ENCODE data around the gene SRRM3.
"Not testable (repeated sequence)": the region's sequence is repeated elsewhere in the genome, so short reads cannot be mapped to it uniquely, and the experiment has no call there.

The SRRM3 gene, protein sequence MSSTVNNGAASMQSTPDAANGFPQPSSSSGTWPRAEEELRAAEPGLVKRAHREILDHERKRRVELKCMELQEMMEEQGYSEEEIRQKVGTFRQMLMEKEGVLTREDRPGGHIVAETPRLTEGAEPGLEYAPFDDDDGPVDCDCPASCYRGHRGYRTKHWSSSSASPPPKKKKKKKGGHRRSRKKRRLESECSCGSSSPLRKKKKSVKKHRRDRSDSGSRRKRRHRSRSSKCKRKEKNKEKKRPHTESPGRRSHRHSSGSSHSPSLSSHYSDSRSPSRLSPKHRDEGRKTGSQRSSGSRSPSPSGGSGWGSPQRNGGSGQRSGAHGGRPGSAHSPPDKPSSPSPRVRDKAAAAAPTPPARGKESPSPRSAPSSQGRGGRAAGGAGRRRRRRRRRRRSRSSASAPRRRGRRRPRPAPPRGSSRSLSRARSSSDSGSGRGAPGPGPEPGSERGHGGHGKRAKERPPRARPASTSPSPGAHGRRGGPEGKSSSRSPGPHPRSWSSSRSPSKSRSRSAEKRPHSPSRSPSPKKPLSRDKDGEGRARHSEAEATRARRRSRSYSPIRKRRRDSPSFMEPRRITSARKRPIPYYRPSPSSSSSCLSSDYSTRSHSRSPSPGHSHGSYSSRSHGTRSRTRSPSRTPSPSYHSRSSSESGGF

DNA sequence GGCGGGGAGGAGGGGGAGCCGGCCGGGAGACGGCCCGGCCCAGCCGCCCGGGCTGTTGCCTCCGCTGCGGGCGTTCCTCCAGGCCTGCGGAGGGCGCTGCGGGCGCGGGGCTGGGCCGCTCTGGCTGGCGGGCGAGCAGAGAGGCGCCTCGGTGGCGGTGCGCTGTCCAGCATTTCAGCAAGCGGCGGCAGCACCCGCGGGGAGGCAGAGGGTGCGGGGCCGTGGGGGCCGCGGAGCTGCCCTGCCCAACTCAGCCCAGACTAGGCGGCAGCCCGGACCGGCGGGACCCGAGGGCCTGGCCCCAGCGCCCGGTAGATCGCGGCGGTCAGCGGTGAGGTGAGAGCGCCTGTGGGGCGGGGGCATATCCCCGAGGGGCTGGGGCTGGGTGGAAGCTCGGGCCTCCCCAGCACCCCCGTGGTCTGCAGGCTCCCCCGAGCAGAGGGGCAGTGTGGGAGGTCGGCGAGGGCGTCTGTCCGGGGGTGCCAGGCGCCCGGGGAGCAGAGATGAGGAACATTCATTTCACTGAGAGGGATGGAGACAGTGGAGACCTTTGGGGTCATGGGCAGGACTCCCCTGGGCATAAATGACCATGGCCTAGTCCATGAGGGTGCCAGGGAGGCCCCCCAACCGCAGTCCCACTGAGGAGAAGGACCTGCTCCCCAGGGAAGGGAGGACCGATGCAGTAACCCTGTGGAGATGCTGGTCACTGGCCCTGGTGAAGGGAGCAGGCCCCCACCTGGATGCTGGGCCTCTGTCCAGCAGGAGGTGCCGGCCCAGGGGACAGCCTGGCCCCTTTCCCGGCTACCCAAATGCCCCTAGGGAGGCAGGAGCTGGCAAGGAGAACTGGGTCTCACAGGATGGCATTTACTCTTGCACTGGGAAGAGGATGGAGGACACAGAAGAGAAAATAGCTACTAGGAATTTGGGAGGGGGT is at the start of gene SRRM3:
TSS of gene SRRM3 (plus strand) at position 165 of the 934 bp plus-strand sequence. CDS start 33,171 bp downstream, outside the sequence.
- peak; percentile 60 for DNase-seq

DNA sequence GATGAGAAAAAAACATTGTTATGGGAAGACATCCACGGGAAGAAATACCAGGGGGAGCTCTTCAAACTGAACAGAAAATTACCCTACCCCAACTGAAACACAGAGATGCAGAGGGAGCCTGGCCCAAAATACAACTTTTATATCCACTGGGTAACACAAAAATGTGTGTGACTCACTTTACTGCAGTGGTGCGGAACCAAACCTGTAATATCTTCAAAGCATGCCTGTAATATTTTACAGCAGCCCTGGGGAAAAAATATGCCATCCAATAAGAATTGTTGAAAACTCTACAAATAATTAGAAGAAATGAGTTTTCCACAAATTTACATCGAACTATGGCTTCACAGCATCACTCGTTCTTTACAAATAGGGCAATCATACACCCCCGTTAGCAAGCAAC is 49.8 kb upstream of the SRRM3 start:
- no peak for DNase-seq

DNA sequence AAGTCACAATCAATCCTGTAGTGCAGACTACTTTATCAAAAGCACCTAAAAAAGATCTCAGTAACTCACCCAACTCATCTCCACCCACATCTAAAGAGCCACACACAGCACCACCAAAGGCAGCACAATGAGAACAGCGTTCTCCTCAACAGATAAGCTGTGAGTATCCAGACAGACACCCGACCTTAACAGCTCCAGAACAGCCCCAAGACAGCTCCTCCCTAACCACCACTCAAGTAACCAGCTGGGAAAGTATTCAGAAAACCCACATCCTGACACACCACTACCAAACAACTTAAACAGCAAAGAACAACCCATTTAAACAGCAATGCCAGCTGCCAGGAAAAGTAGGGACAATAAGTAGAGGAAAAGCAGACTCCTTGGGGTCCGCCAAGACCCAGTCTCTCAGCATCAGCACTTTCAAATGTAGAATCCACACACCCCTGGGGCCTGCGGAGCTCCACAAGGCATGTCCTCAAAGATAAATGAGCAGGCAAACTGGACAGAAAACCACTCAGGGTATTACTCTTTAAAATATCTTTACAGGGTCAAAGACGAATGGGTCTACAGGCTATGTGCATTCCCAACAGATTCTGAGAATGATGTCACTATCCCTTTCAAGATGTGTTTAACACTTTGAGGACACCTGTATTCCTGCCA is 48.0 kb upstream of the SRRM3 start:
- DNase-seq = peak; percentile 18

DNA sequence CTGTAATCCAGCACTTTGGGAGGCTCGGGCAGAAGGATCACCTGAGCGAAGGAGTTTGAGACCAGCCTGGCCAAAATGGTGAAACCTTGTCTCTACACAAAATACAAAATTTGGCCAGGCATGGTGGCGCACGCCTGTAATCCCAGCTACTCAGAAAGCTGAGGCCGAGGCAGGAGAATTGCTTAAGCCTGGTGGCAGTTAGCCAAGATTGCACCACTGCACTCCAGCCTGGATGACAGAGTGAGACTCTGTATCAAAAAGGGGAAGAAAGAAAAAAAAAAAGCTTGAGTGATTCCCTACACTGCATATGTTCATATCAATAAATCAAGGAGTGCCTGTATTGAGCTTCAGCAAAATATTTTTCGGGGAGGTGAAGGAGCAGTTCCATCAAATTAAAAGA is 45.8 kb upstream of the SRRM3 start:
- peak; percentile 39 for DNase-seq

DNA sequence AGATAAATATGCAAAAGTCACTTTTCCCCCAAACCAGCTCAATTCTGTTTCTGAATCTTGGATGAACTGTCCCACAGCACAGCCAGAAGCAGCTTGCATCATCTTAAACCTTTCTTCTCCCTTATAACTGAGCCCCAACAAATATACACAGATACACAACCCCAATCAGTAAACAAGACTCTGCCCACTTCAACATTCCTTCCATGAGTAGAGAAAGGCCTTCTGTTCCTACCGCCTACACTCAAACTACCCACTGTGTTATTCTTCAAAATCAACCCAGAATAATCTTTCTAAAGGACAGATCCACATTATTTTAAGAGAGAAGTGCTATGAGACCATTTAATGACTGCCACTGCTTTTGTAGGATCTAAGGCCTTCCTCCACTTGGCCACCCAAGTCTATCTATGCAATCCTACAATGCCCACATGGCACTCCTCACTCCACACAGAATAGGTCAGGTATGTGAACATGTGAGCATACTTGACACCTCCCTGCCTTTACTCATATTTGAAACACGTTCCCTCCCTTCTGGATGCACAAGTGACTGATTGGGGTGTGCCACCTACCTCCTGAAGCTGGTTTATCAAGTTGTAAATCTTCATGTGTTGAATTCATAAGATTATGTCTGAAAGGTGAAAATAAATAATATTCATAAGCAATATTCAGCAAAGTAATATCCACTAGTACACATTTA is 44.6 kb upstream of the SRRM3 start:
- not testable (repeated sequence) for DNase-seq

DNA sequence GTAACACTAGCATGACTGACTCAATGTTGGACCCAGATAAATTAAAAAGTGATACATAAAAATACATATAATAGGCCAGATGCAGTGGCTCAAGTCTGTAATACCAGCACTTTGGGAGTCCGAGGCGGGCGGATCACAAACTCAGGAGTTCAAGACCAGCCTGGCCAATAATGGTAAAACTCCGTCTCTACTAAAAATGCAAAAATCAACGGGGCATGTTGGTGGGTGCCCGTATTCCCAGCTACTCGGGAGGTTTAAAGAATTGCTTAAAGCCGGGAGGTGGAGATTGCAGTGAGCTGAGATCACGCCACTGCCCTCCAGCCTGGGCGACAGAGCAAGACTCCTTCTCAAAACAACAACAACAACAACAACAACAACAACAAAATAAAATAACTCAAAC is 43.3 kb upstream of the SRRM3 start:
- not testable (repeated sequence) for DNase-seq

DNA sequence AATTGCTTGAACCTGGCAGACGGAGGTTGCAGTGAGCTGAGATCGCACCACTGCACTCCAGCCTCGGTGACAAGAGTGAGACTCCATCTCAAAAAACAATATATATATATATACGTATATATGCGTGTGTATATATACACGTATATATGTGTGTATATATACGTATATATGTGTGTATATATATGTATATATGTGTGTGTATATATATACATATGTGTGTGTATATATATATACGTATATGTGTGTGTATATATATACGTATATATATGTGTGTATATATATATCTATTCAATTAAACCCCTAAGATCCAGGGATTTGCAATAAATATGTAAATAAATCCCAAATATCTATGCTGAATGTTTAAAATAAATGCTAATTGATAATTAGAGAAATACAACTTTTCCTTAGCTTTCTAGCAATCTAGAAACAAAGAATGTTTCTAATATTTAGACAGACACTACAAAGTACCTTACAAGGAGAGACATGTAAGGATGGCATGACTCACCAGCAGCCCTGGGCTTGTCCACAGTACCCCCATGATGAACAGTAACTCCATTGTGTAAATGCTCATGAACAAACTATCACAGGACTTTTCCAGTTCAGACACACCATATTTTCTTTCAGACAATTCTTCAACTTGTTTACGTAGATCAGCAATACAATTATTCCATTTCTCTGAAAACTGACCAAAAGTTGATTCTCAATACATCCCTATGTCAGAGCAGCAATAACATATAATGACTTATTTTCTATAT is 39.1 kb upstream of the SRRM3 start:
- not testable (repeated sequence) for DNase-seq

DNA sequence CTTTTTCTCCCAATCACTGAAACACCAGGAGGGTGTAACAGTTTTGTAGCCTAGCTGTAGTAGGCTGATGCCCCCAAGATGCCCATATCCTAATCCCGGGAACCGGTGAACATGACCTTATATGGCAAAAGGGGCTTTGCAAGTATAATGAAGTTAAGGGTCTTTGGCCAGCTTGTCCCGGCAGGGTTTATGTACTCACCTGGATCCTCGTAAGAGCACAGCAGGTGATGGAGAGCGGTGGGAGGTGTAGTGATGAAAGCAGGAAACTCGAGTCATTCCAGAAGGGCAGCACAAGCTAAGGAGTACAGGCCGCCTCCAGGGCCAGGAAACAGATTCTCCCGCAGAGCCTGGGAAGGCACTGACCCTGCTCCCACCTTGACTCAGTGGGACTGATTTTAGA is 37.9 kb upstream of the SRRM3 start:
- DNase-seq = not testable (repeated sequence)

DNA sequence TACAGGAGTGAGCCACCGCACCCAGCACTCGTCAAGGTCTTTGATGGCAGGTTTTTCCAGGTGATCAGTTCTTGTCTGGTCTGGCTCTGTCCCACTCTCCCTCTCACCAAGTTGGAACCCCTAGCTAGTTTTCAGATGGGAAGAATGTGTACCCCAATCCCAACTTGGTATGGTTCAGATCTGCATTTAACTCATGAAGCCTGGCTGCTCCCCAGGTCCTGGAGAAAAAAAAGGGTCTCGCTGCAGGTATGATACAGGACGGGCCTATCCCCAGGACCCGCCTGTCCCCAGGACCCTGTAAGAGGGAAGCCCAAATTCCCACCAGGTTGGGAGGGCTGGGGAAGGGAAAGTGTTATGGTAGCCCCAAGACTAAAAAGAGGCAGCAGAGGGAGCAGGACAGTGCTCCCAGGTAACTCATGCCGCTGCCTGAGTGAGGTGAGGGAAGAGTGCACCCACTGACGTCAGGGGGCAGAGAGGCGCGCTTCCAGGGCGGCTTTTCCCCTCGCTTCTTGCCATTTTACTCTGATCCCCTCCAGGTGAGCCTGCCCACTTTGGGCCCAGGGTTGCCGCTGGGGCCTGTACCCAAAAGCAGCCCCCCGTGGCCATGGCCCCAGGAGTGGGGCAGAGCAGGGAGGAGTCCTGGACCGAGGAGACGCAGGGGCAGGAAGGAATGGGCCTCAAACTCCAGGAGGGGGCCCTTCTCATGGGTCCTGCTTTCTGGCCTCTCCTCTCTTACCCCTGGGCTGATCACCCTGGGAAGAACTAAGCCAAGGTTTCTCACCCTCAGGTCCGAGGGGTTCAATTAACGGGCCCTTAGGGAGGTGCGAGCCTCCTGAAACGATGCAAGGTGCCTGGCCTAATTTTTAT is 36.4 kb upstream of the SRRM3 start:
- DNase-seq = no peak

DNA sequence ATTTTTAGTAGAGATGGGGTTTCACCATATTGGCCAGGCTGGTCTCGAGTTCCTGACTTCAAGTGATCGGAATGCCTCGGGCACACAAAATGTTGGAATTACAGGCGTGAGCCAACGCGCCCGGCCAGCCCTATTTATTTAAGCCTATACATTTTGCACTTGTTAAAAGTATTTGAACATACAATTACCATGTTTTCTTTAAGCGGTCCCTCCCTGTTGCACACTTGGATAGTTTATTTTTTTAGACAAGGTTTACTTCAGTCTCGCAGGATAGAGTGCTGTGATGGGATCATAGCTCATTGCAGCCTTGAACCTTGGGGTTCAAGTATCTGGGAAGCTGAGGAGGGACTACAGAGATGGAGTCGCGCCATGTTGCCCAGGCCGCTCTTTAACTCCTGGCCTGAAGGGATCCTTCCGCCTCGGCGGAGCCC is 35.7 kb upstream of the SRRM3 start:
- no peak for DNase-seq

DNA sequence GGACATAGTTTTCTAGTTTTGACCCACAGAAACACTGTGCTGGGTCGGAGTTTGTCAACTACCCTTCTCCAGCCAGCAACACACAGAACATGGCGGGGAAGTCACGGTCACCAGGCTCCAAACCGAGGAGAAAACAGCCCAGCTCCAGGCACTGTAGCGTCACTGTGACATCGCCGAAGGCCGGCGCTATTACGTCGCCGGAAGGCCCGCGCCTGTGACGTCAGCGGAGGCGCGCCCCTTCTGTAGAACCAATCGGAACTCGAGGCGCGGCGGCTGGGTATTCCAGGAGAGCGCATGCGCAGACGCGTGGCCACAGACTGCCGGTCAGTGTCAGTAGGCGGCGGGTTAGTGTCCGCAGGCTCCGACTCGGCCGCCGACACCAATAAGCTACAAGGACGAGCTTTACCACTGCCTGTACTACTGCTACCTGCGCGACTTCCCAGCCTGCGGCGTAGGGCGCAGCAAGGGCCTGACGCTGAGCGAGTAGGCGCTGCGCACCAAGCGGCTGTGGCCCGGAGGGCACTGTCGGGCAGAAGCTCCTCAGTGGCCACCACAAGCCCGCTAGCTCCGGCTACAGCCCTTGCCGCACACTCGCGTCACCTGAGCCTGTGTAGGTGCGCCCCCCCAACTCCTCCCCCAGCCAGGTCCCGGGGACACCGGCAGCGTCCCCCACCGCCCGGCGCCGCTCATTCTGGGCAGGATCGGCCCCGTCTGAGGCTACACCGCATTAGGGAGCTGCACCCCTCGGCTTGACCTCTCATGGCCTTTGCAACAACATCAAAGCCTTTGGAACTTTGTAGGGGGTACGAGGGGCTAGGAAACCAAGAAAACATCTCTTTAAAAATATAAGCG is 35.1 kb upstream of the SRRM3 start:
- peak; percentile 95 for DNase-seq

DNA sequence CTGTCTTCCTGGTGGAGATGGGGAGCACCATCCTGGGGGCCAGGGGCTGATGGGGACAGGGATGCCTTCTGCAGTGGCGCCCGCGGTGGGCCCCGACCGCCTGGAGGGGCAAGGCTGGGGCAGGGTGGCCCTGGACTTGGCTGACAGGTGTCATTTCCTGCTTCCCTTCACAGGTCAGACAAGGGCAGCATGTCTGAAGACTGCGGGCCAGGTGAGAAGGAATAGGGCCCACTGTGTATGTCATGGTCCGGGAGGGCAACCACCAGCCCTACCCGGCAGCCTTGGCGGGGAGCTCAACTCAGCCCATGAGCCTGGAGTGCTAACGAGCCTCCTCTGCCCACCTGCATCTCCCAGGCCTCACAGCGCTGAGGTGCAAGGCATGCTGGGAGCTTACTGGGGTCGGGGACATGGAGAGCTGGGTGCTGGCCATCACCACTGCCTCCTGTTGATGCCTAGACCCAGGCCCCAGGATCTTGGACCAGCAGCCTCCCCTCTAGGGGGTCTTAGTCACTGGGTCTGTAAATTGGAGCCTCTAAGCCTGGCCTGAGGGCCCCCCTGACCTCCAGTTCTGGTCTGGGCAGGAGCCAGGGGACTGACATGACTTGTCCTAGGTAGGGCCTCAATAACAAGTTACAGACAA is 28.0 kb upstream of the SRRM3 start:
- no peak for DNase-seq

DNA sequence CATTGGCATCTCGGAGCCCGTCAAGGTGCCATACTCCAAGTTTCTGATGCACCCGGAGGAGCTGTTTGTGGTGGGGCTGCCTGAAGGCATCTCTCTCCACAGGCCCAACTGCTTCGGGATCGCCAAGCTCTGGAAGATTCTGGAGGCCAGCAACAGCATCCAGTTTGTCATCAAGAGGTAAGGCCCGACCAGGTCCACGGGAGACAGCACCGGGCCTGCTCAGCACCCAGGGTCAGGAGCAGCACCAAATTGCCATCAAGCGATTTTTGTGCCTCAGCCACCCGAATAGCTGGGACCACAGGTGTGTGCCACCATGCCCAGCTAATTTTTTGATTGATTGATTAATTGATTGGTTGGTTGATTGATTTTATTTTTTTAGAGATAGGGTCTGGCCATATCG is 24.7 kb upstream of the SRRM3 start:
- DNase-seq = not testable (repeated sequence)

DNA sequence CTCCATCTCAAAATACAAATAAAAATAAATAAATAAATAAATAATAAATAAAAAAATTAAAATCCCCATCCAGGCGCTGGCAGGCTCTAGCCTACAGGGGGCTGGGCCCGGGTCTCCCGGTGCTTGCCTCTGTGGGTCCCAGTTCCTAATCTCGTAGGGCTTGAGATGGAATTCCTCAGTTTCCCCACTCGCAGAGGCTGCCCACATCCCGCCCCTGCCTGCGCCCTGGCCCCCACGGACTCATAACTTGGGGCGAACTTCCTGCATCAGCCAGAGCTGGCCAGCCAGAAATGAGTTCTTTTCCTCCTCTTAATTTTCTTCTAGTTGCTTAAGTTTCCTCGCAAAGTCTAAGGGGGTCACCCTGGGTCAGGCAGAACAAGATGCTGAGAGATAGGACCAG is 22.0 kb upstream of the SRRM3 start:
- no peak for DNase-seq

DNA sequence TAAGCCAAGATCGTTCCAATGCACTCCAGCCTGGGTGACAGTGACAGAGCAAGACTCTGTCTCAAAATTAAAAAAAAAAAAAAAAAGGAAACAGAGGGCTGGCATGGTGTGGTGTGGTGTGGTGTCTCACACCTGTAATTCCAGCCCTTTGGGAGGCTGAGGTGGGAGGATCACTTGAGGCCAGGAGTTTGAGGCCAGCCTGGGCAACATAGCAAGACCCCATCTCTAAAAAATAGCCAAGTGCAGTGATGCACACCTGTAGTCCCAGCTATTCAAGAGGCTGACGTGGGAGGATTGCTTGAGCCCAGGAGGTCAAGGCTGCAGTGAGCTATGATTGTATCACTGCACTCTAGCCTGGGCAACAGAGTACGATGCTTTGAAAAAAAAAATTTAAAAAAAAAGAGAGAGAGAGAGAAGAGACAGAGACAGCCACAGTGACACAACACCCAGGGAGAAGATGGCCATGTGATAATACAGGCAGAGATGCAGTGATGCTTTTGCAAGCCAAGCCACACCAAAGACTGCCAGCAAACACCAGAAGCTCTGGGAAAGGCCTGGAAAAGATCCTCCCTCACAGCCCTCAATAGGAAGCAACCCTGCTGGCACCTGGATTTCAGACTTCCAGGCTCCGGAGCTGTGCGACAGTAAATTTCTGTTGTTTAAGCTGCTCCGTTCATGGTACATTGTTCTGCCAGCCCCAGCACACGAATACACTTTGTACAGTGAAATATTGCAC is 19.3 kb upstream of the SRRM3 start:
- DNase-seq = no peak

DNA sequence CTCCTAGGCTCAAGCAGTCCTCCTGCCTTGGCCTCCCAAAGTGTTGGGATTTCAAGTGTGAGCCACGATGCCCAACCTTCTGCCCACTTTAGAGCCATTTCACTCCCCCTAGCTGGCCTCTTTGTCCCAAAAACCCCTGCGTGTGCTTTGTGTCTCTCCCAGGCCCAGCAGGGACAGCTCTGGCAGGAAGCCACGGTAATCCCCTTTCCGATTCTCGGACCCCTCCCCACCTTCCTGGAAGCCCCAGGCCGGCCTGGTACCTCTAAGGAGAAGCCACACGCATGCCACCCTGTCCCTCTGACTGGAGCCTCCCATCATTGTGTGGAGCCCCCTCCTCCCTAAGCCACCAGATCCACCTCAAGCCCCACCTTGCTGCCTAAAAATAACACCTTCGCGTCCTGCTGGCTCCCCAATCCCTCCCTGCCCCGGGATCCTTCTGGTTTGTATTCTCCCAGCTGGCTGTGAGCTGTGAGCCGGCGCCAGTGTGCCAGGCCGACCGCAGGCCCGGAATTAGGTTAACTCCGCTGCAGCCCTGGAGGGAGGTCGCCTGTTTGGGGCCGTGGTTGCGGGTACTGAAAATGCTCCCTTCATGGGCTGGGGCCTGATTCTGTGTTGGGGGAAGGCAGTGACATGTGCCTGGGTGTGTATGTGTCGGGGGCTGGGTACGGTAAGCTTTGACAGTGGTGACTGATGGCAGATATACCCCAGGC is 16.4 kb upstream of the SRRM3 start:
- DNase-seq = no peak

DNA sequence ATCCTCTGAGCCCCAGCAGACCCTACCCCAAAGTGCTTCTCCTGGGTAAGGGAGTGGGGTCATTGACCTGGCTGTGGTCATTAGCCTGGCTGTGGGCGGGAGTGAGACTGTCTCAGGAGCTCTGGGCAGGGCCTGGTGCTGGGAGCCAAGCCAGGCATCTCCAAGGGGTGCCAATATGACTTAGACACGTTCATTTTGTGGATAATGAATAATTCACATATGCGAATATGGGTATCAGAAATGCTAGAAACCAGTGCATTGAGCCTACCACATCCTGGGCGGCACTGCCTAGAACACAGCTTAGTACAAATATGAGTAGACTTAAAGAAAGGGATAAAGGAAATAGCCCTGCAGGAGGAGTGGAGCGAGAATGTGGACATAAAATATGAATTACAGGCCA is 14.4 kb upstream of the SRRM3 start:
- DNase-seq = no peak

All from fibroblast of upper back skin (primary cell).